Measurements from ENCODE around the gene OTUB2. TPM values are rescaled to one million over a fixed set of nuclear protein-coding genes. Genes with fewer than 3 reads are reported as not detected.

OTUB2 gene
- total RNA-seq, 4 donors from 2014 or later, result 0.45 to 1.2 (median 0.54) TPM; not detected in 1

DNA sequence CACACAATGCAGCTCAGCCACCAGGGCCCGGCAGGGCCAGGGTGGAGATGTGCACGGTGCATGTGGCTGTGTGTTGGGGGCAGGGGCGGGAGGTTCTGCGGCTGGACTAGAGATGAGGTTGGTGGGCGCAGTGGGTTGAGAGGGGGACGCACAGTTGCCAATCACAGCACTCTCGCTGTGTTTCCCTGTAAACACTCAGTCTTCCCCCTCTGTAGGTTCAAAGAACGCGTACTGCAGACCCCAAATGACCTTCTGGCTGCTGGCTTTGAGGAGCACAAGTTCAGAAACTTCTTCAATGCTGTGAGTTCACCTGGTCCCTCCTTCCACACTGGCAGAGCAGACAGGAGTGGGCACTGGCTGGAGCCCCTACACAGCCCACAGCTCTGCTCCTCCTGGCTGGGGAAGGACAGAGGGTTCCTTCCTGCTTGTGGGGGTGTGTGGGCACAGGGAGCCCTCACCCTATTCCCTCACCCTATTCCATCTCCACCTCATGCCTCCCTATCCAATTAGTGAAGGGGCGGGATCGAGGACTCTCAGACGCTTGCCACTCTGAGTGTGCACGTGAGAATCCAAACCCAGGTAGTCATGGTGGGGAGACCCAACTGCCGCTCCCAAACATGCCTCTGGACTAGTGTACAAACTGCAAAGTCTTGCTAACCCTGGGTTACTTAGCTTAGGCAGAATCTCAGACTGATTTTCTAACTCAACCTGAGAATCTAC is 17.8 kb downstream of the OTUB2 start:
- H3K27ac ChIP-seq, result no peak overlapping the region
- no peak overlapping the region for H3K4me3 ChIP-seq (replicated peaks in 1 of 3)
- 93 to 94% methylated on average over 13 to 14 of the region's 14 CpGs for WGBS, 2 donors
- peaks cover 0 to 12% of the 10 kb centered on the region in 2 donors for H3K4me1 ChIP-seq
- H3K9me3 ChIP-seq, result no peaks in the 10 kb centered on the region
- no peaks in the 10 kb centered on the region for H3K27me3 ChIP-seq
- peaks cover 28 to 31% of the 10 kb centered on the region in 2 donors for H3K36me3 ChIP-seq
- no peak for TF ChIP-seq POLR2A (IDR thresholded peaks at IDR 0.05)
- TF ChIP-seq, protein P1, sequence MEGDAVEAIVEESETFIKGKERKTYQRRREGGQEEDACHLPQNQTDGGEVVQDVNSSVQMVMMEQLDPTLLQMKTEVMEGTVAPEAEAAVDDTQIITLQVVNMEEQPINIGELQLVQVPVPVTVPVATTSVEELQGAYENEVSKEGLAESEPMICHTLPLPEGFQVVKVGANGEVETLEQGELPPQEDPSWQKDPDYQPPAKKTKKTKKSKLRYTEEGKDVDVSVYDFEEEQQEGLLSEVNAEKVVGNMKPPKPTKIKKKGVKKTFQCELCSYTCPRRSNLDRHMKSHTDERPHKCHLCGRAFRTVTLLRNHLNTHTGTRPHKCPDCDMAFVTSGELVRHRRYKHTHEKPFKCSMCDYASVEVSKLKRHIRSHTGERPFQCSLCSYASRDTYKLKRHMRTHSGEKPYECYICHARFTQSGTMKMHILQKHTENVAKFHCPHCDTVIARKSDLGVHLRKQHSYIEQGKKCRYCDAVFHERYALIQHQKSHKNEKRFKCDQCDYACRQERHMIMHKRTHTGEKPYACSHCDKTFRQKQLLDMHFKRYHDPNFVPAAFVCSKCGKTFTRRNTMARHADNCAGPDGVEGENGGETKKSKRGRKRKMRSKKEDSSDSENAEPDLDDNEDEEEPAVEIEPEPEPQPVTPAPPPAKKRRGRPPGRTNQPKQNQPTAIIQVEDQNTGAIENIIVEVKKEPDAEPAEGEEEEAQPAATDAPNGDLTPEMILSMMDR (IDR thresholded peaks at IDR 0.05), result no peak
- no peak for DNase-seq
- intact Hi-C loops (cut with DNase I), result no loop called here

DNA sequence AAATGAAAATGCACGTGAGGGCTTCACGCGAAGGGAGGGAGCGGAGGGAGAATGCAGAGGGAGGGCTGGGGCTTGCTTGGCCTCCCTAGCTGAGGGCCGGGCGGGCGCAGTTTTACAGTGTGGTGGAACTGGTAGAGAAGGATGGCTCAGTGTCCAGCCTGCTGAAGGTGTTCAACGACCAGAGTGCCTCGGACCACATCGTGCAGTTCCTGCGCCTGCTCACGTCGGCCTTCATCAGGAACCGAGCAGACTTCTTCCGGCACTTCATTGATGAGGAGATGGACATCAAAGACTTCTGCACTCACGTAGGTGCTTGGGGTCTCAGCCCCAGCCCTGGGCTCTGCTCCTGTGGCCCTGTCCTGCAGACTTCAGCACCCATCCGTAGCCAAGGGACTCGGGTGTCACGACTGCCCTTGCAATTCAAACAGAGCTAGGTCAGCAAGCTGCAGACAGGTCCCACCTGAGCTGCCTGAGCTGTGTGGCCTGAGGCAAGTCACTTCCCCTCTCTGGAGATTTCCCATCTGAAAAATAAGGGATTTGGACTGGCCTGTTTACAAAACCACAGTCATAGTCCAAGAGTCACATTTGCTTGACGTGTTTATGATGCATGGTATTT is 18.4 kb downstream of the OTUB2 start:
- no peak for DNase-seq
- WGBS, 2 donors, result 92 to 94% methylated on average over 10 to 19 of the region's 20 CpGs
- intact Hi-C loops (cut with DNase I), result no loop called here
- Histone ChIP-seq H3K27me3 (no peaks in the 10 kb centered on the region), H3K4me1 (peaks cover 0 to 12% of the 10 kb centered on the region in 2 donors), H3K27ac (no peak overlapping the region), H3K4me3 (replicated peaks in 1 of 3) (no peak overlapping the region), H3K36me3 (peaks cover 35 to 38% of the 10 kb centered on the region in 2 donors), H3K9me3 (no peaks in the 10 kb centered on the region)
- no peak for TF ChIP-seq POLR2A (IDR thresholded peaks at IDR 0.05)
- TF ChIP-seq, protein P1 (IDR thresholded peaks at IDR 0.05), result no peak

DNA sequence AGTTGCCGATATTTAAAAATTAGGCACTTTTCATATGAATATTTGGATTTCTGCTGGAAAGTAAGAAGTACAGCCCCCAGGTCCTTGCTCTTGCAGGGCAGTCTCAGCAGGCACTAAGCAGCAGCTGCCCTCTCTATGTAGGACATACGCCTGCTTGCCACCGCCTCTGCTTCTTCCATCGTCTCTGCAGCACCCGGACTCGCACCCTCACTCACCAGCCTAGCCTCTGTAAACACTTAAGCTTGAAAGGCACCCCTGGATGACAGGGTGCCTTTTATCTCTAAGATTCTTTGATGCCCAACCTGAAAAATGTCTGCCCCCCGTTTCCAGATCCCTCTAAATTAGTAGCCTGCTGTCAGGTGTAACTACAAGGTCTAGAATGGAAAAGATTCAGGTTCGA is 19.0 kb downstream of the OTUB2 start:
- DNase-seq, result no peak
- H3K4me1 ChIP-seq, result peaks cover 0 to 12% of the 10 kb centered on the region in 2 donors
- no peak overlapping the region for H3K4me3 ChIP-seq (replicated peaks in 1 of 3)
- no peak overlapping the region for H3K27ac ChIP-seq
- H3K36me3 ChIP-seq, result peaks cover 40 to 43% of the 10 kb centered on the region in 2 donors
- no peaks in the 10 kb centered on the region for H3K9me3 ChIP-seq
- intact Hi-C loops (cut with DNase I), result no loop called here
- H3K27me3 ChIP-seq, result no peaks in the 10 kb centered on the region
- 92 to 97% methylated on average over 8 of the region's 8 CpGs for WGBS, 2 donors
- no peak for TF ChIP-seq POLR2A (IDR thresholded peaks at IDR 0.05)
- TF ChIP-seq, protein P1 (IDR thresholded peaks at IDR 0.05), result no peak

DNA sequence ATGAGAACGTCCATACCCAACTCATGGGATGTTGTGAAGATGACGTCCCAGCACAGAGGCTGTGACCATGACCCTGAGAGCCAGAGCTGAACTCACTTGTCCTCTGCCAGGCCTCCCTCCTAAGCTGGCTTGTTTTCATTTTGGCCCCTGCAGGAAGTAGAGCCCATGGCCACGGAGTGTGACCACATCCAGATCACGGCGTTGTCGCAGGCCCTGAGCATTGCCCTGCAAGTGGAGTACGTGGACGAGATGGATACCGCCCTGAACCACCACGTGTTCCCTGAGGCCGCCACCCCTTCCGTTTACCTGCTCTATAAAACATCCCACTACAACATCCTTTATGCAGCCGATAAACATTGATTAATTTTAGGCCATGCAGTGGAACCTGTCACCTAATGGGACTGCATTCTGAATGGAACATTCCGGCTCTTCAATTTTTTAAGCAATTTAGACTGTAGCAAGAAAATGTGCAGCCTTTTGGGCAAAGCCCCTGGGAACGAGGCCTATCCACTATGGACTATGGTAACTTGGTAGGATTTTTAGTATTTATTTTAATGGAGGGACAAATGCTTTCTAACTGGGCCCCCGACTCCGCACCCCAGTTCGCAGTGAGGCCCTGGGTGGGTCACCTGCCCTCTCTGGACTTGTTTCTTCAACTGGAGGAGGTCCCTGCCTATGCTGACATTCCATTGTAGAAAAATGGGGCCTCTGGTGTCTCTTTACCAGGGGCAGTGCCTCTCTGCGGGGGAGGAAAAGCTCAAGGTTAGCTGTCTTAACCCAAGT is 19.6 kb downstream of the OTUB2 start:
- no peak for DNase-seq
- H3K27me3 ChIP-seq, result no peaks in the 10 kb centered on the region
- intact Hi-C loops (cut with DNase I), result no loop called here
- no peak overlapping the region for H3K4me3 ChIP-seq (replicated peaks in 1 of 3)
- TF ChIP-seq, protein P1 (IDR thresholded peaks at IDR 0.05), result no peak
- TF ChIP-seq POLR2A (IDR thresholded peaks at IDR 0.05), result no peak
- peaks cover 0 to 12% of the 10 kb centered on the region in 2 donors for H3K4me1 ChIP-seq
- no peak overlapping the region for H3K27ac ChIP-seq
- WGBS, 2 donors, result 92 to 94% methylated on average over 15 to 19 of the region's 19 CpGs
- H3K36me3 ChIP-seq, result peaks cover 47 to 50% of the 10 kb centered on the region in 2 donors
- H3K9me3 ChIP-seq, result no peaks in the 10 kb centered on the region
